Testis (tissue), 2 donors: Measurements from ENCODE around the gene SLC16A8.

Source experiments
- POLR2A ChIP-seq: fragments of 450-650 bp; IDR thresholded peaks from one replicate; pipeline ENCODE4 v1.6.1; 2017; ENCODE audit warnings: antibody characterized with exemption, mild to moderate bottlenecking, moderate library complexity
- TF ChIP-seq, protein P1 (sequence below), 3 experiments: fragments of 450-650 bp in 2 of 3; fragments of 200-600 bp in 1 of 3; sonication (generic) in 1 of 3; IDR thresholded peaks; one replicate each; pipeline ENCODE4 v1.5.1; 2016 to 2019; ENCODE audit warnings: antibody characterized with exemption in 3 of 3, mild to moderate bottlenecking in 2 of 3, moderate library complexity in 1 of 3

- TF ChIP-seq POLR2A: no peak
- TF ChIP-seq, protein P1, sequence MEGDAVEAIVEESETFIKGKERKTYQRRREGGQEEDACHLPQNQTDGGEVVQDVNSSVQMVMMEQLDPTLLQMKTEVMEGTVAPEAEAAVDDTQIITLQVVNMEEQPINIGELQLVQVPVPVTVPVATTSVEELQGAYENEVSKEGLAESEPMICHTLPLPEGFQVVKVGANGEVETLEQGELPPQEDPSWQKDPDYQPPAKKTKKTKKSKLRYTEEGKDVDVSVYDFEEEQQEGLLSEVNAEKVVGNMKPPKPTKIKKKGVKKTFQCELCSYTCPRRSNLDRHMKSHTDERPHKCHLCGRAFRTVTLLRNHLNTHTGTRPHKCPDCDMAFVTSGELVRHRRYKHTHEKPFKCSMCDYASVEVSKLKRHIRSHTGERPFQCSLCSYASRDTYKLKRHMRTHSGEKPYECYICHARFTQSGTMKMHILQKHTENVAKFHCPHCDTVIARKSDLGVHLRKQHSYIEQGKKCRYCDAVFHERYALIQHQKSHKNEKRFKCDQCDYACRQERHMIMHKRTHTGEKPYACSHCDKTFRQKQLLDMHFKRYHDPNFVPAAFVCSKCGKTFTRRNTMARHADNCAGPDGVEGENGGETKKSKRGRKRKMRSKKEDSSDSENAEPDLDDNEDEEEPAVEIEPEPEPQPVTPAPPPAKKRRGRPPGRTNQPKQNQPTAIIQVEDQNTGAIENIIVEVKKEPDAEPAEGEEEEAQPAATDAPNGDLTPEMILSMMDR (IDR thresholded peaks at IDR 0.05): no peak
Measured at GRCh38 chr22:38085056-38085455, 1.1 kb upstream of the SLC16A8 start.
